Dedifferentiated amniotic fluid mesenchymal stem cell (primary cell): ENCODE results near the gene LKAAEAR1.

ENCODE experiments used
- DNase-seq: peaks from one replicate; pipeline ENCODE4 v3.0.0-alpha.2; 2016; ENCODE audit errors: extremely low spot score

The LKAAEAR1 gene

DNA sequence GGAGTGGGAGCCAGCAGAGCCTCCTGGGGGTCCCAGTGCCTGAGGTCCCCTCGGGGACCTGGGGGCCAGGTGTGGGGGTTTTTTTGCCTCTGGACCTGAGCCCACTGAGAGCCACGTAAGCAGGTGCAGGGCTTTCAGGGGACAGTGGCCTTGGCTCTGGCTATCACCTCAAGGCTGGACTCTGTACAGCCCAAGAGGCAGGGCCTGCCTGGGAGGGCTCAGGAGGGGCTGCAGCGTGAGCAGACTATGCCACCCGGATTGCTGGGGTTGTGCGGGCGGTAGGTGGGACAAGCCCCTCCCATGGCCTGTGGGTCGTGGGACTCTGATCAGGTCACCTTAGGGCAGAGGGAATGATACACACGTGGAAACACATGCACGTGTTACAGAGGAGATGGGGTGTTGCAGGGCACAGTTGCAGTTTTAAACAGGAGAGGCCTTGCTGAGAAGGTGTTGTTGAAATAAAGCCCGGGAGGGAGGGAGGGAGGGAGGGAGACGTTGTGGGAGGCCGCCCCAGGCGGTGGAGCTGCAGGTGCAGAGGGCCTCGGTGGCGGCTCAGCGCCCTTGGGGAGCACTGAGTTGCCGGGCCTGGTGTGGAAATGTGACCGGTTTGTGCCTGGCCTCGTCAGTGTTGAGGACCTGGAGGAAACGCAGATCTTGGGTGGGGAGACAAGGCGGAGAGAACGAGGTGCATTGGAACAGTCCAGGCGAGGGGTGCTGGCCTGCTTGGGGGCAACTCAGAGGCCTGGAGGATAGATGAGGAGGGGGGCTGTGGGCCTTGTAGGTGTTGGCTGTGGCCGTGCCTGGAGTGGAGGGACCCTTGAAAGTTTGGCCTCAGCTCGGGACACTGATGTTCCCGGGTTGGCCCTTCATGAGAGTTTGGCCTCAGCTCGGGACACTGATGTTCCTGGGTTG is 18.9 kb downstream of the LKAAEAR1 start:
- DNase-seq = no peak

DNA sequence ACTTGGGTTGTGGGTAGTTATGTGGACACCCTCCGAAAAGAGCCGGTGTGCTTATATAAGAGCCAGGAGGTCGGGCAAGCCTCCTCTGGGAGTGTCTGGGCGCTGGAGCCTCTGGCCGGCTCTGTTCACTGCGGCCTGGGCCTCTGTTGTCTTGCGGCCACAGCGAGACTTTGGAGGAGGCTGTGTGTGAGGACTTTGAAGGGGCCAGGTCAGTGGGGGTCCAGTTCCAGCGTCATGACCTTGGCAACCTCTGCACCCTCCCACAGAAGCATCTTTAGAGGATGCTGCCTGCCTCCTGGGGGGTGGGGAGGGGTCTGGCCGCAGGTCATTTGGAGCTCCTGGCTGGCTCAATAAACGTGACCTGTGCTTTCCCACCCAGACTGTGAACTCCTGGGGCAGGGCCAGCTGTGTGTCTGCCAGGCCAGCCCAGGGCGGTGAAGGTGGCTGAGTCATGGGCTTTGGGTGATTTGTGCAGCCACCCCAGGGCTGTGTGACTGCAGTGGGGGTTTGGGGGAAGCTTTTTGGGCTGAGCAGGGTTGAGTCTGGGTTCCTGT is 20.0 kb downstream of the LKAAEAR1 start:
- DNase-seq = no peak

DNA sequence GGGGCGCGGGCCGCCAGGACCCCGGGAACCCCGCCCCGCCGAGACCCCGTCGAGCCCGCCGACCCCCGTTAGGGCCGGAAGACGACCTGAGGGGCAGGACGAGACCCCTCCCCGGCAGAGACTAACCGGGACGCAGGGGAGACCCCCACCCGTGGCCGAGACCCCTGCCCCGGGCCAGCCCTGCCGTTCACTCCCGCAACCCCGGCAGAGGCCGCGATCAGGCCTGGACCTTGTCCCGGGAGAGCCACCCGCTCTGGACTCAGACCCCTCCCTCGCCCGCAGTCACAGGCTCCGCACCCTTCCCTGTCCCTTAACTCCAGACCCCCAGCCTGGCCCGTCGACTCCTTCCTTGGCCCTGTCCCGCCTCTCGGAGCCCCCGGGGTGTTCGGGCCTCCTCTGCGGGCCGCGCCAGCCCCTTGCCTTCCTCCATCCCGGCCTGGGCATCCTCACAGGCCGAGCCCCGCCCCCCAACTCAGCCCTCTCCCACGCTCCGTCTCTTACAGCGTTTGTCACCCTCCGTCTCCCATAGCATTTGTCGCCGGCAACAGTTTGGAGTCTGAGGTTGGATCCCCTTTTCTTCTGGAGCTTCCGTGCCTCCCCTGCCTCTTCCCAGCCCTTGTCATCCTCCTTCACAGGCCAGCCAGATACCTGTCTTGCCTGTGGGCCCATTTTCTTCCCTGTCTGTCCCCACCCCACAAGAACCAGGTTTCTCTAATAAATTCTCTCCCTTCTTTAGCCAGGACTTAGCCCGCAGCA is 20.6 kb downstream of the LKAAEAR1 start:
- DNase-seq = no peak

DNA sequence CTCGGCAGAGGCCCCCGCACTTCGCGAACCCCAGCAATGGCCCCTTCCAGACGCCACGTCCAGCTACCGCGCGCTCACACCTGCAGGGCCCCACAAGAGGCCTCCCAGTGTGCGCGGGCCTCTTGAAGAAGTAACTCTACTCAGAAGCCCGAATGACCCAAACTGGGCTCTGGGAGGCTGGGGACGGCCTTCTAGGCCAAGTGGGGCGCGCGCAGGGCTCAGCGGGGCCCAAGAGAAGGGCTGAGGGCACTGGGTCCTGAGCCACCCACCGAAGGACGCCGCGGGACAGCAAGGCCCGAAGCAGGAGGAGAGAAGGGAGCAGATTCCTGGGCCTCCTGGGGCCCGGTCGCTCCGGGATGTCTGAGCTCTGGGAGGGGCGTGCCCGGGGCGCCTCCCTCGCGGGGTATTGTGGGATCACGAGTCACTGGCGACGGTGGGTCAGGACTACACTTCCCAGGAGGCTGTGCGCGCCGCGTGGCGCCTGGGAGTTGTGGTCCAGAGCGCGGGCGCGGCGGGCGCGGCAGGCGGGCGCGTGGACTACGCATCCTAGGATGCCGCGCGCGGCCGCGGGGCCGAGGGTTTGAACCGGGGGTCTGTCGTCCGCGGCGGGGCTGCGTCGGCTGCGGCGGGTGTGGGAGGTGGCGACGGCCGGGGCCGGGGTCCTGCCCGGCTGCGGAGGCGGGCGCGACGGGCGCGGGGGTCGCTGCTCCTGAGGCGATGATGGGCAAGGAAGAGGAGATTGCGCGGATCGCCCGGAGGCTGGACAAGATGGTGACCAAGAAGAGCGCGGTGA is 21.4 kb downstream of the LKAAEAR1 start, which contains the start of gene TCEA2:
Gene TCEA2, plus strand, starts transcription at position 603 of the 793 bp plus-strand sequence. Its CDS starts 115 bp downstream, at position 718.
- DNase-seq = peak; percentile 96

DNA sequence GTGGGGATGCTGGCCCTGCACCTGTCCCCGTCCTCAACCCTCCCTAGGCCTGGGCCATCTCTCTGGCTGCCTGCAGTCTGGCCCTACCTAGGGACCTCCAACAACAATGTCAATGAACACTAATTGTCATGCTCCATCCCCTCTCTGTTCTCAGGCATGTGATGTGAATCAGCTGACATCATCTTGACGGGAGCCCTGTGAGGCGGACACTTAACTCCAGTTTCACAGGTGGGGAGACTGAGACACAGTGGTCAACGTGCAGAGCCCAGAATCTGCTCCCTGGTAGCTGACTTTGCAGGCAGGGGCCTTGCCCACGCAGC is 22.0 kb downstream of the LKAAEAR1 start:
- DNase-seq = no peak

DNA sequence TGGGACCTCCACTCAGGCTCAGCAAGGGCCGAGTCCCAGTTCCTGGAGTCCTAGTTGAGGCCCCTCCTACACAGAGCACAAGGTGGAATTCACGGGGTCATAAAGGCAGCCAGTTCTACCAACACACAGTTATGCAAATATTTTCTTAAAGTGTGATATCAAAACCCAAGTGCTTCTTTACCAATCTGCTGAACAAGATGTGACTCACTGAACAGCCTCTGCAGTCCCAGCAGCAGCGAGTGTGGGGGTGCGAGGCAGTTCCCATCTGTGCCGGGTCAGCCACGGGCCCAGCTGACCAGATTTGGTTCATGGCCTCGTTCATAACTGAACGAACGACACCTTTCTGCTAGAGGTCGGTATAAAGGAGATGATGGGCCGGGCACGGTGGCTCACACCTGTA is 25.7 kb downstream of the LKAAEAR1 start:
- no peak for DNase-seq

DNA sequence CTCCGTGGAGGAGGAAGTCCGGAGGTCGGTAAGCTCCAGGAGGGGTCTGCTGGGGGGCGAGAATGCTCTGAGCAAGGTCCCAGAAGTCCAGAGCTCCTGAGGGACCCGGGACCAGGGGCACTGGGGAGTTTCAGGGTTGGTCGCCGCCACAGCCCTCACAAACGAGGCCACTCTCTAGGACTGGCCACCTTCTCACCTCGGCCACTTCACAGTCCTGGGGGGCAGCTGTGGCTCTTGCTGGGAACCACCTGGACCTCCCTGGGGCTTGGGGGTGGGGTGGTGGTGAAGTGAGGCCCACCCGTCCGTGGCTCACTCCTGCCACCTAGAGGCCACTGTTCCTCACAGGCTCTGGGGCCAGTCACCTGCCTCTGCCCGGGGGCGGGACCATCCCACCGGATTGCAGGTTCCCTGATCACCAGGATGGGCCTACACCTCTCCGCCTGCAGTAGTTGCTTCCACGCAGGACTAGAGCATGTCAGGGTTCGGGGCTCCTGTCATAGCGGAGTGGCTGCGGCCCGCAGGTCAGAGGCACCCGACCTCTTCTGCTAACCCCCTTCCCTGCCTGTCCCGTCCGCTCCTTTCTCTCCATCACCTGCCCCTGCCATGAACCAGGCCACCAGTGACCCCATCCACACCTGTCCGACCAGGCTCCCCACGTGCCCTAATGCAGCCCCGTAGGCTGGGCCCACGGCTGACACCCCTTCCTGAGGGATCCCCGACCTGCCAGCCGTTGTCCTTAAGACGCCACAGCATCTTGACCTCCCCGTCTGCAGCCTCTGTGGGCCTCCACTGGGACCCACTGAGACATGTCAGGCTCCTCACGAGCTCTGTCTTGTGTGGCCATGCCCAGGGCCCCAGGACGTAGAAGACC is 26.3 kb downstream of the LKAAEAR1 start:
- DNase-seq = no peak

DNA sequence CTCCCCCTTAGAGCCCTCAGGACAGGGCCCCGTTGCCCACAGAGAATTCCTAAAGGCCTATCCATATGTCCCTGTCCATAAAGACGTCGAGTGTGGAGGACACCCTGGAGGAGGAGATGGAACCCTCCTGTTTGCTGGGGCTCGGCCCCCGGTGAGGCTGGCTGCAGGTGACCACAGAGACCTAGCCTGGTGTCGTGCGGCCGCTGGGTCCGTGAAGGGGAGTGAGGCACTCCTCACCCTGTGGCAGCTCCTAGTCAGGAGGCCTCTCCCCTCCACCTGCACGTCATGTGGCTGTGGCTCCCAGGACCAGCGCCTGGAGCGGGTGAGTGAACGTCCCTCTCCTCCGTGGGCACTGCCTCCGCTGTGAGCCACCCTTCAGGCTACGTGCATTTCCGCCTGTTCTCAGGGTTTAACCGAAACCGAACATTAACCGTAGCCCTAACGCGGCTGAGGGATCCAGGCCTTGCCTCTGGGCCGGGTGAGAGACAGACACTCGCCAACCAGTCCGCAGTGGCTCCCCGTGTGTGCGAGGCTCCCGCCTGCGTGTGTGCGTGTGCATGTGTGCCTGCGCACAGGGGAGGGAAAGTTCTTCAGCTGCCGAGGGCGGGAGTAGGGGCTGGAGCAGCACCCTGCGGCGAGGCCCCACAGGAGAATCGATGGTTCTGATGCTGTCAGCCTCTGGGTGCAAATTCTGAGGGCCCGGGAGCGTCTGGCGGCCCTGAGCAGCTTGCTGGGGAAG is 27.1 kb downstream of the LKAAEAR1 start:
- DNase-seq = no peak

DNA sequence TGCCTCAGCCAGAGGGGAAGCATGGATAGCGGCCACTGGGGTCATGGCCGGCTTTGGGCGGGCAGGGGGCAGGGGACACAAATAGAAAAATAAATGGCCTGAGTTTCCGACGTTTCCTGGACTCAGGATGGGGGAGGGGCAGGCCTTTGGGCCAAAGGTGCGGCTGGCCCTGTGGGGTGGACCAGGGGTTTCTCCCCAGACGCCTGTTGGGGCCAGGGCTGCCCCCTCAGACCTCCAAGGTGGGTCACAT is 27.6 kb downstream of the LKAAEAR1 start:
- no peak for DNase-seq

DNA sequence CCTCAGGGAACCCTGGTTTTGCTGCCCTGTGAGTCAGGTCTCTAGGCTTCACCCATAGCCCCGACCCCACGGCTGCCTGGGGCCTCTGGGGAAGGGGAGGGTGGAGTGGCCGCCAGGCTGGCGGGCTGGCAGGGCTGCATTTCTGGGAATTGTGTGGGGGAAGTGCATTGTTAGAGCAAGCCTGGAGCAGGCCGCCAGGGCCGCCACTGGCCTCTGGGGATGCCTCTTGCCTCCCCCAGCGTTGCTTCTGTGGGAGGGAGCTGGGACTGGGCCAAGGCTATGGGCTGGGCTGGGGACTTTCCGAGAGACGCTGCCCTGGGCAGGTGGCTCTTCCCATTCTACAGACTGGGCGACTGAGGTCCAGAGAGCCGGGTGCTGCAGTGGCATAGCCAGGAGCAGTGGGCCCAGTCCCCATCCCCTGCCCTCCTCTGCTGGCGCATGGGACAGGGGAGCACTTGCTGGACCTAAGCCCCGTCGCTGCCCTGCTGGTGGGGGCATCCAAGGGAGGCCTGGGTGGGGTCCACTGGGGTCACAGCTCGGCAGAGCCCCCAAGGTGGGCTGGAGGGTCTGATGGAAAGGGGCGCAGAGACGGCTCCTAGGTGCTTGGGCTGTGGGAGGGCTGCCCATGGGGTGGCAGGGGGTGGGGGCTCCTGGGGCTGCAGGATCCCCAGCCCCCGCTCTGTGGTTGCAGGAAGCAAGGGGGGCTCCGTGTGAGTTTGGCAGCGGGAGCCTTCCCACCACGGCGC is 28.1 kb downstream of the LKAAEAR1 start:
- DNase-seq = no peak

DNA sequence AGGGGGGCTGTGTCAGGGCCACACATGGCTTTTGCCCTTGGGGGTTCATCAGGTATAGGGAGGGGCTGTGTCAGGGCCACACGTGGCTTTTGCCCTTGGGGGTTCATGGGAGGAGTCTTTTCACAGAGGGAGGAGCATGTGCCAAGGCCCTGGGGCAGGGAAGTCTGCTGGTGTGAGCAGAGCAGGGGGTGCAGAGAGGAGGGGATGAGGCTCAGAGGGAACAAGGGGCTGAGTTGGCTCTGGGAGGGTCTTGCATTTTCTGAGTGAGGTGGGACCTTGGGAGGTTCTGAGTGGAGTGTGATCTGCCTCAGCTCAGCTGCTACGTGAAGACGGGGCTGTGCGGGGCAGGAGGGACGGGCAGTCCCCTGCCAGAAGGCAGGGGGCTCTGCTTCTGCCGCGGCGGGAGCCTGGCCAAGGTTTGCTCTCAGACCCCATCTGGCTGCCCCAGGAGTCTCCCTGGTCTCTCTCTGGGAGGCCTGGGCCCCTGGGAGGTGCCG is 28.8 kb downstream of the LKAAEAR1 start:
- no peak for DNase-seq

DNA sequence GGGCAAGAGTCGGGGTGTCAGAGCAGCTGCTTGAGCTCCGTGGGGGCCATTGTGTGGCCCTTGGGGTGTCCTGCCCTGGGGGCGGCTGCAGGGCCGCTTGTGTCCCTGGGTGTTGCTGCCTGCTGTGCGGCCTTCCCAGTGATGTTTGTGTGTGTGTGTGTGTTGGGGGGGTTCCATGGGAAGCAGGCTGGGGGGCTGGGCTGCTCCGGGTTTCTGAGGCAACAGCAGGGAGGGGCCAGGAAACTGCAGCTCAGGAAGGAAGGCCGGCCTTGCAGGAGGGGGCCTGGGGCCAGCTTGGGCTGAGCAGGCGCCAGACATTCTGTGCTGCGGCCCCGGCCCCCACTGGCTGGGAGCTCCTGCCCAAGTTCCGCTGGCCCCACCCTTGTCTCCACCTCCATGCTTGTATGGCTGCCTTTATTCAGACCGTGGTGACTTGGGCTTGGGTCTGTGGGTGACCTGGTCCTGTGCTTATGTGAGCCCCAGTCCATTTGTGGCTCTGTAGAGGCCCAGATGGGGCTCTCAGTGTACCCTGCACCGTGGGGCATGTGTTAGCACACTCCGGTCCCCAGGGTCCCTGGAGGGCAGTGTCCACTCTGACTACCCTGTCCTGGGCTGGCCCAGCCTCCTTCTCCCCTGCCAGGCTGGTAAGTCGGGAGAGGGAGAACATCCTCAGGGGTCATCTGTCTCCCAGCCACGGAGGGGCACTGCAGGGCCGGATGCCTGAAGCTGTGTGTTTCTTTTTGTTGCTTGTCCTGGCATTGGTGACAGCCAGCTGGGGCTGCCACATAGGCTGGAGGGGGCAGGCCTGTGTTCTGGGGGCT is 30.1 kb downstream of the LKAAEAR1 start:
- no peak for DNase-seq

DNA sequence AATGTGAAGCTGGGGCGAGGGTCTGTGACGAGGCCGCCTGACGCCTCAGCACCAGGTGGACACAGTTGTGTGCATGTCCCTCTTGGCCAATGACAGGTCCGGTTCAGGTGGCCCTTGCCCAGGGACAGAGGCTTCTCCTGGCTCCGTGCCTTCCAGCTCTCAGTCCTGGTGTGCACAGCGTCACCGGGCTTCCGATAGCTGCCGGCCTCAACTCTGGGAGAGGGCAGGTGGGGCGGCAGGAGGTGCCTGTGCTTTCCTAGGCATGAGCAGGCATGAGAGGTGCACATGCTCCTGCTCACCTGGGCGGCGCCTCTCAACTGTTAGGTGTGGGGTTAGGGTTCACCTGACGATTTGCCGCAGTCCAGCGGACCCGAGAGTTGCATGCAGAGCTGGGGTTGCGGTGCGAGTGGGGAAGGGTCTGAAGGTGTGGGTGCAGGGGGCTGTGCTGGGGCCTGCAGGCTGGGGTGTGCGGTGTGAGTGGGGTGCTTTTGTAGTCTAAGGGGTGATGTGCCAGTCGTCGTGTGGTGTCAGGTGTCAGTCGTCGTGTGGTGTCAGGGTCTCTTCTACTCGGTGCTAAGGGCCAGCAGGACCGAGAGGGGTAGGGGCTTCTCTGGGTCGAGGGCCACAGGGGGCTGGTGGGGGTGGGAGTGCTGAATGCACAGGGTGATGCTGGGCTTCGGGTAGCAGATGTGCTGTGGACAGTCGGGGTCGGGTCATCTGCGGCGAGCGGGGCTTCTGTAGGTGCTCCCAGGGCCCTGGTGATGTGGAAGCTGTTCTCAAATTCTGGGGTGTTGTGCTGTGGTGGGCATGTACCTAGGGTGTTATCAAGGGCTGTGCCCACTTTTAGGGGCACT is 31.0 kb downstream of the LKAAEAR1 start:
- DNase-seq = no peak

DNA sequence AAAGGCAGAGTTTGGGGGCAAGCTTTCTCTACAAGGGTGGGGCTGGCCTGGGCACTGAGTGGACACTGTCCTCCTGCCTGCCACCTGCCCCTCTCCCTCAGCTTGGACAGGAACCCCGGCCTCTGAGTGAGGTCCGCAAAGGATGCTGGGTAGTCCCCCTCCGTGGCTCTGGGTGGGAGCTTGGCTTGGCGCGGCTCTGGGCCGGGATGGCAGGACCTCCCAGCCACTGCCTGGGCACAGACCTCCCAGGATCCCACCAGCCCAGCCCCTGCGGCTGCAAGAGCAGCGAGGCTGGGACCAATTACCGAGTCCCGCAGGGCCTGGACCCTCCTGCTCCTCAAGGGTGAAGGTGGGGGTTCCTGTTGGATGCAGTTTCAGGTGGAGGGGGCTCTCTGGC is 31.9 kb downstream of the LKAAEAR1 start:
- DNase-seq = no peak

DNA sequence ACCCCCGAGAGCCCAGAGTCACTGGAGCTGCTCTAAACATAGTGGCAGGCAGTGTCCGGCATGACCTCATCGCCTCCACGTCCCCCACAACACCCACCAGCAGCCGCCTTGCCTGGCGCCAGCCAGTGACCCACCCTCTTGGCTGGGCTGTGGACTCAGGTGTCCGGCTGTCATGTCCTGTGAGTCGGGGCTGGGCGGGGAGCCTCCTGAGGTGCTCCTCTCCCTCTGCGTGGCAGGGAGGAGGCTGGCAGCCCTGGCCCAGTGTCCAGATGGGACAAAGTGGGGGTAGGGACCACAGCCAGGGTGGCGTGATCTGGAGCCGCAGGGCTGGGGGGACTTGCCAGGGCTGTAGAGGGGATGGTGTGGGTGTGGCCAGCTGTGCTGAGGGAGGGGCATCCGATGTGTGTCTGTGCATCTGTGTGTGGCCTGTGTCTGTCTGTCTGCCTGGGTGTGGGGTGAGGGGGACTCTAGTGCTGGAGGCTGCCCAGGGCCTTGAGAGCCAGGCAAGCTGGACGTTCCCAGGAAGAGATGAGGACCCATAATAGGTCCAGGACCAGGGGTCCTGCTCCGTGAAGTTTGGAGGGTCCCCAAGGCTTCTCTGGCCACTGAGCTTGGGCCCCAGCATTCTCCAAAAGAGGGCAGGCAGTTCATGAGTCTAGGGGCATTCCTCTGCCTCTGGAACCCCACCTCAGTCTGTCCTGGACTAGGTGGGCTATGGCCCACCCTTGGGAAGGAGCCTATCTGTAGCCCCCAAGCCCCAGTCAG is 32.5 kb downstream of the LKAAEAR1 start:
- DNase-seq = no peak

DNA sequence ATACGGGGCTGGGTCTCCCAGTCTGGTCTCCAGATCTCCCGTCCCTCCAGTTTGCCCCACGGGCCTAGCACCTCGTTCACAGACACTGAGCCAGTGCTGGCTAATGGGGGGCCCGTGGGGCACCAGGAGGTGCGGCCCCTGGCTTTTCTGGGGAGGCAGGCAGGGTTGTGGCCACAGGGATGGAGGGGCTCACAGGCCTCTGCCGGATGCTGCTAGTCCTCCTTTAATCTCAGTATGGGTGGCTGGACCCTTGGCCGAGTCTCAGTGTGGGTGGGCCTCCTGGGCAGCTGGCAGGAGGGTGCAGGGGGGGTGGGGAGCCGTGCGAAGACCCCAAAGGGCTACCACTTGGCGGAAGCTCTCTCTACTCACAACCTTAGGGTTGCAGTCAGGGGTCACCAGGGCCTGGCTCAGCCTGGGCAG is 33.2 kb downstream of the LKAAEAR1 start:
- no peak for DNase-seq
